GM21576 (cell line): ENCODE results near the gene SGSM2.

Source experiments
- ATAC-seq: cut with Tn5 transposase; IDR thresholded peaks from one replicate; pipeline ENCODE4 v1.9.1; 2021; ENCODE audit warnings: mild to moderate bottlenecking, moderate library complexity; ENCODE audit not compliant: unreplicated experiment

The SGSM2 gene

DNA sequence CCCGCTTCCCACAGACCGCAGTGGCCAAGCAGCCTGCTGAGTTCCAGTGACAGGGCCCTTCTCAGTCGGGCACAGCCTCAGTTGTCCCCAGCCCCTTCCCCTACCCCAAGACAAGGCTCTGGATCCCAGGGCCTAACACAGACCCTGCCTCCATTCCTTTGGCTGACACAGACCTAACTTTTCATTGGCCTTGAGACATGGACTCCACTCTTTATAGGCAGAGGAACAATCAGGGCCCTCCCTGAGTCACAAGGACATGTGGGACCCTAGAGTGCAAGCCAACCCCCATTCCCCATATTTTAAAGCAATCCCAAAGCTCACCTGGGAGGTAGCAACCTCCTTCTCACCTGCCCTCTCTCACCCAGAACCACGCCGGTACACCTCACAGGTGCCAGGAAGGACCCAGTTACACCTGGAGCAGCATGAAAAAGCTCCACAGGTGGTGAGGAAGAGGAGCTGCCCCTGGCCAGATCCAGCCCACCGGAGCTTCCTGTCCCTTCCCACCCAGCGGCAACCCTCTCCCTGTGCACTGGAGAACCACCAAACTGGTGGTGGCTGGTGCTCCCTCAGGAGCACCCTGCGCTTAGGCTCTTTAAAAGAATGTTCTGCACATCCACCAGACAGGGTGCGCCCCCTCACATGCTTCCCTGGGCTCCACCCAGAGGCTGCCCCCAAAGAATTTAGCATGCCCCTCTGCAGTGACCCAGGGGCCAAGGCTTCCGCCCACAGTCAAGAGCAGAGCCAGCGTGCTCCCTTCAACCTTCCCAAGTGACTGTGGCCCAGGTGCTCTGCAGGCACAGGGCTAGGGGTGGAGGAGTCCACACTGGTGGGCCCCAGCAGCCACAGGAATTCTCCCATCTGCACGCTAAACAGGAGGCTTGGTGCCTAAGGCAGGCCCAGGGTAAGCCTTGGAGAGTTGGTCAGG, 60.2 kb downstream of the SGSM2 start:
- no peak for ATAC-seq

DNA sequence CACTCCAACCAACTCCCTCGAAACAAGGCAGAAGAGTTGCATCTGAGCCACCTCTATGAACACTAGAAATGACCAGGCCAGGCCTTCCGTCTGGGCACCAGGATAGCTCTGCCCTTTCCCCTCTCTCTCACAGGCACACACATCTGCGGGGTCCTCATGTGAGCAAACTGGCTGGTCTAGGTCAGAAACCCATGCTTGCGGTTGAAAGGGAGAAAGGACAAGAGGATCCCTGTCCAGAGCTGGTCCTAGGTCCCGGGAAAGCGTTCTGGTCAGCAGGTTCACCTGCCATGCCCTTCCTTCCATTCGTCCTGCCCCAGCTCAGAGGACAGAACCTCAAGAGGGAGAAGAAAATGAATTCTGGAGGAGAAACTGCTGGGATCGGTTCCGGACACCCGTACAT, 60.9 kb downstream of the SGSM2 start:
- no peak for ATAC-seq

- no peak for ATAC-seq
Observed at GRCh38 chr17:2398655-2399571, 61.6 kb downstream of the SGSM2 start.

DNA sequence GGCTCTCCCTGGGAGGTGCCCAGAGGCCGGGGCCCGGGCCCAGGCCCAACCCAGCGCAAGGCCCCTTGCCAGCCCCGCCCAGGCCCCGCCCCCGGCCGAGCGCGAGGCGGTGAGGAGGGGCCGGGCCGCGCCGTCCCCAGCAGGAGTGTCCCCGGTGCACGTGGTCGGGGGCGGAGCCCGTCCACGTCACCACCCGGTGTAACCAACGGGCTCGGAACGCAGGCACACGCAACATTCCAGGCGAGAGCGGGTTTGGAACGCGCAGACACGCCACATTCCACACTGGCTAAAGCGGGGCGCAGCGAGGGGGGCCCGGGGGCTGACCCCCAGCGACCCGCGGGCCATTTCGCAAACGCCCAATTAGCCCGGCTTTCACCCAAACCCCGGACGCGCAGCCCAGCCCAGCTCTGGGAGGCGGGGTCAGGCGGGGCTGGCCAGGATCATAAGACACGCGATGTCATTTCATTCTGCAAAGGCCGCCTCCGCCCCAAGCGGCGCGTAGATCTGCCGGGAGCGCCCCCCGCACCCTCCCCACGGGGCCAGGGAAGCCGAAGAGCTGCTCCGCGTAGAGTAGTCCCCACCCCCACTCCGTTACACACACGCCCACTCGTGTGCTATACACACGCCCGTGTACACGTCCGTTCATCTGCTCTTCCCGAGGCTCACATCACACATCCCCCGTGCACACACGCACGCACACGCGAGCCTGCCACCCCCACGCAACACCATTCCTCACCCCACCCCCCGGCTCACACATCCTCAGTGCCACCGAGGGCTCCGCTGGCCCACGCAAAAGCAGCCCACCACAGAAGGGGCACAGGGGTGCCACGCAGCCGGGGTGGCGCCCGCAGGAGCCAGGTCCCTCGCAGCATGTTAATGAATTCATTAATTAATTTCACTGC, 62.5 kb downstream of the SGSM2 start:
- peak; percentile 34 for ATAC-seq

GRCh38 chr17:2400474-2400866, 63.2 kb downstream of the SGSM2 start:
- ATAC-seq = no peak

DNA sequence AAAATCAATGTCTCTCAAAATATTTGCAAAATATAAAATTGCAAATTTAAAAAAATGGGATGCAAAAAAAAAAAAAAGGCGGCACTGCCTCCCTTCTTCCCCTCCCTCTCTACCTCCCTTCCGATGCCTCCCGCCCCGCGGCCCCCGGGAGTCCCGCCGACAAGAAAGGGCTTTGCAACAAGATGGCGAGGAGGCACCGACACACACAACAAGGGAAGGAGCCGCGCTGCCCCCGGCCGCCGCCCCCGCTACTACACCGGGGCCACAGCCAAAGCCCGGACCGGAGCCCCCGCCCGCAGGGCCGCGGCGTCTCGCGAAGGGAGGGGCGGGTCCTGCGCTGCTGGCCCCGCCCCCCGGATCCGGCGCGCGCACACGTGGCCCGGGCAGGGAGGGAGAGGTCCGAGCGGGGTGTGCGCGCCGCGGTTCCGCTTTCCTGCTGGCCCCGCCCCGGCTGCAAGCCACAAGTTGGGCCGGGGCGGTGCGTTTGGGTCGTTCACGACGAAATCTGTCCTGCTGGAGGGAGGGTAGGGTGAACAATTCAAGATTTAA, 63.6 kb downstream of the SGSM2 start, which contains the start of gene MNT:
TSS of gene MNT (minus strand) at position 184 of the 549 bp plus-strand sequence. CDS start 348 bp downstream, outside the sequence.
- ATAC-seq = peak; percentile 29

GRCh38 chr17:2401426-2402221, 64.3 kb downstream of the SGSM2 start:
- peak; percentile 42 for ATAC-seq

DNA sequence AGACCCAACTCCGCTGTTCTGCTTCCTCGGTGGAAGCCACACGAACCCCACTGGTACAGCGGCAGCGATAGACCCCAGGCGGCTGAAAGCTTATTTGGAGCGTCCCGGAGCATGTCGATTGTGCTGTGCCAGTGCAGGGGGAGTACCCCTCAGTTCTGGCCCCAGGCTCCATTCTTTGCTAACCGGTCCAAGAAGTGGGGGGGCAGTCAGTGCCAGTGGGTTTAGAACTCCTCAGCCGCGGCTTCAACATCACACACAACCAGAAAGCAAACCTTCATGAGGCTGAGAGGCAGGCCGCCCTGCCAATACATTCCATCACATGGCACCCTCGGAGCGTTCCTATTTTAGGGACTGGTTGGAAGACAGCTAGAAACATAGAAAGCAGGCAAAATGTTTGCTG, 65.2 kb downstream of the SGSM2 start:
- ATAC-seq = no peak

GRCh38 chr17:2403044-2403443, 65.7 kb downstream of the SGSM2 start:
- ATAC-seq = no peak

GRCh38 chr17:2405247-2405926, 68.1 kb downstream of the SGSM2 start:
- ATAC-seq = no peak

- no peak for ATAC-seq
Observed at GRCh38 chr17:2406271-2406902, 69.1 kb downstream of the SGSM2 start.

GRCh38 chr17:2406903-2407790, 69.8 kb downstream of the SGSM2 start:
- ATAC-seq = no peak

GRCh38 chr17:2410951-2411350, 73.7 kb downstream of the SGSM2 start:
- ATAC-seq = no peak

DNA sequence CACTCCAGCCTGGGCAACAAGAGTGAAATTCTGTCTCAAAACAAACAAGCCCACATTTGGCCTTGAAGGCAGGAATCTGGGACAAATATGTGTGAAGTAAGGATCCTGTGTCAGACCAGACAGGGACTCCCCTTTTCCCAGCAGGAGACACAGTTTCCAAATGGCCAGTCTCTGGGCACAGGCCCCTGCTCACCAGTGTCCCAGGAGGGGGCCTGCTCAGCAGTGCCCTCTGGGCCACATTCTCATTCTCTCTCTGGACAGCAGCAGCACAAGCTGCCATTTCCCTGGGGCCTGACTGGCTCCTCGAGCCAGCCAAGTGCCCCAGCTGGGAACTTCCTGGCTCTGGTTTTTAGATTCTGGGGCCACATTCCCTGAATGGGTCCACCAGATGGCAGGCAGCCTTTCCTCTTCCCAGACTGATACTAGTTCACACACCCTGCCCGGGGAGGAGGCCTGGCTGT, 75.3 kb downstream of the SGSM2 start:
- ATAC-seq = no peak

DNA sequence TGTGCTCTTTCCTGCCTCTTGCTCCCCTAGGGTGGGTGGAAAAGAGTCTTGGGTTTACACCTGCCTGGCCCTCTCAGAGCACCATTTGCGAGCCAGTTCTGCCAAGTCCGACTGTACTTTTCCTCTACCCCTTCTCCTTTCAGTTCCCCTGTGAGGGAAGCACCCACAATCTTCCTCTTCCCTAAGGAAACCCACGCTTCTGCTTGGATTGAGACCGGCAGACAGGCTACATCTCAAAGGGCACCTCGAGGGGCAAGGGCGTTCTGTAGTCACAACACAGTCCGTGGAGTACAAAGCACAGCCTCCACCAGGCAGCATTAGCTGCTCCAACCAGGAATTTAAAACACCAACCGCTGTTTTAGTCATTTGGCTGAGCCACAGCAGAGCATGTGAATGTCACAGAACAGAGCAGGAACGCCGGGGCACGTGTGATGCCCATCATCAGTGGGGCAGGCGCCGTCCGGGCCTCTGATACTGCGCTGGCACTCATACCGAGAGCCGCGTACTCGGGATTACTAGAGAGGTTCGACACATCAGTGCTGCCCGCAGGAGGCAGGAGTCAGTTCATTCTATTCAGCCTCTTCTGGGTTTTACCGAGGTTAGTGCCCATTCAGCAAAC, 77.3 kb downstream of the SGSM2 start:
- no peak for ATAC-seq

DNA sequence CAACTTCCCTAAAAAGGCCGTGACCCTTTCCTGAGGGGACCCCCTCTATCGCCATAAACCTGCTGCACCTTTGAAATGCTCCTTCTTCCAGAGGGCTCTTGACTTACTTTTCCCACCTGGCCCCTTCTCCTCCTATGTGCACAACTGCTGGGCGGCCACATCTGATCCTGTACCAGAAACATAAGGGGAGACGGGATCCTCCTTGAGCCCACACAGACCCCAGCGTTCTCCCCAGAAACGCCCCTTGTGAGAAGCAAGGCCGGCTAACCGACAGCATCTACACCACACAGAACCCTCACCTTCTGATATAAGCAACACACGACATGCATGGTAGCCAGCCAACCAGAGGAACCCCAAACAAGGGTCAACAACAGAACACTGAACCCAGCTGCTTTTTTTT, 77.8 kb downstream of the SGSM2 start:
- no peak for ATAC-seq
